Astrocyte (in vitro differentiated cells and primary cell): ENCODE results near the gene PDZD2. TPM values are rescaled to one million over a fixed set of nuclear protein-coding genes. Genes with fewer than 3 reads are reported as not detected.

Source experiments
- DNase-seq: peaks from one replicate; pipeline ENCODE4 v3.0.0-alpha.2; 2010; ENCODE audit warnings: low read depth
- FAIRE-seq: peaks from 2 replicates; lab custom pipeline; 2011; peaks lifted over from hg19 to GRCh38; lab: Jason Lieb, UNC
- H2AFZ ChIP-seq: 2 replicates; pipeline ENCODE4 v1.6.0; 2012; ENCODE audit warnings: low read depth, low read length, inconsistent platforms
- H3K27ac ChIP-seq: 2 replicates; pipeline ENCODE4 v1.5.1; 2011; ENCODE audit warnings: low read depth, low read length, inconsistent platforms
- H3K27me3 ChIP-seq: 2 replicates; pipeline ENCODE4 v1.6.0; 2011; ENCODE audit warnings: low read length, inconsistent platforms; ENCODE audit not compliant: insufficient read depth
- H3K36me3 ChIP-seq: 2 replicates; pipeline ENCODE4 v1.5.1; 2011; ENCODE audit warnings: low read length, inconsistent platforms; ENCODE audit not compliant: insufficient read depth
- H3K4me1 ChIP-seq: 2 replicates; pipeline ENCODE4 v1.5.1; 2011; ENCODE audit warnings: low read length, inconsistent platforms; ENCODE audit not compliant: insufficient read depth
- H3K4me2 ChIP-seq: 2 replicates; pipeline ENCODE4 v1.6.0; 2012; ENCODE audit warnings: low read length, inconsistent platforms
- H3K4me3 ChIP-seq: 2 replicates; pipeline ENCODE4 v1.5.1; 2011; ENCODE audit warnings: low read depth, mild to moderate bottlenecking, low read length, inconsistent platforms; ENCODE audit not compliant: insufficient read depth
- H3K79me2 ChIP-seq: 2 replicates; pipeline ENCODE4 v1.6.0; 2012; ENCODE audit warnings: mild to moderate bottlenecking, low read length, inconsistent platforms; ENCODE audit not compliant: insufficient read depth
- H3K9ac ChIP-seq: 2 replicates; pipeline ENCODE4 v1.6.0; 2012; ENCODE audit warnings: mild to moderate bottlenecking, low read length, inconsistent platforms
- H3K9me3 ChIP-seq: 2 replicates; pipeline ENCODE4 v1.5.1; 2012; ENCODE audit warnings: low read depth, mild to moderate bottlenecking, low read length, inconsistent platforms; ENCODE audit not compliant: insufficient read depth
- H4K20me1 ChIP-seq: 2 replicates; pipeline ENCODE4 v1.6.0; 2012; ENCODE audit warnings: low read length, inconsistent platforms; ENCODE audit not compliant: insufficient read depth
- H3K27ac Mint-ChIP-seq: one replicate; pipeline ENCODE4 v1.8.0; 2021; ENCODE audit warnings: mild to moderate bottlenecking, mixed read lengths; ENCODE audit not compliant: unreplicated experiment
- H3K27me3 Mint-ChIP-seq: one replicate; pipeline ENCODE4 v1.8.0; 2021; ENCODE audit warnings: low read depth, mixed read lengths; ENCODE audit not compliant: unreplicated experiment
- H3K36me3 Mint-ChIP-seq: one replicate; pipeline ENCODE4 v1.8.0; 2021; ENCODE audit warnings: low read depth, mixed read lengths; ENCODE audit not compliant: unreplicated experiment
- H3K4me1 Mint-ChIP-seq: one replicate; pipeline ENCODE4 v1.8.0; 2021; ENCODE audit warnings: low read depth, mixed read lengths; ENCODE audit not compliant: unreplicated experiment
- H3K4me3 Mint-ChIP-seq: one replicate; pipeline ENCODE4 v1.8.0; 2021; ENCODE audit warnings: mild to moderate bottlenecking, moderate library complexity, mixed read lengths; ENCODE audit not compliant: unreplicated experiment
- H3K9me3 Mint-ChIP-seq: one replicate; pipeline ENCODE4 v1.8.0; 2021; ENCODE audit warnings: mild to moderate bottlenecking, mixed read lengths; ENCODE audit not compliant: unreplicated experiment
- EZH2 ChIP-seq: IDR thresholded peaks from 2 replicates; pipeline ENCODE4 v1.6.1; 2012; ENCODE audit warnings: mild to moderate bottlenecking, low read length, inconsistent platforms; ENCODE audit not compliant: insufficient read depth
- total RNA-seq: library from RNA; stranded (reverse); gene quantifications from 2 replicates; pipeline ENCODE4 v1.2.1, GENCODE V29; 2021
- TF ChIP-seq, protein P1 (sequence below): IDR thresholded peaks from 2 replicates; pipeline ENCODE4 v1.5.1; 2011; ENCODE audit warnings: low read depth, mild to moderate bottlenecking, inconsistent platforms, low read length, moderate library complexity; ENCODE audit not compliant: insufficient read depth

Gene PDZD2
- total RNA-seq, 1 donor from 2014 or later, result 10.3 TPM

- no peak overlapping the region for H3K4me3 Mint-ChIP-seq
- no peak for DNase-seq
- peaks cover 4% of the 10 kb centered on the region for H3K27me3 Mint-ChIP-seq
- Histone ChIP-seq H2AFZ (no peak overlapping the region), H3K4me2 (no peak overlapping the region), H3K4me3 (no peak overlapping the region), H3K27me3 (no peaks in the 10 kb centered on the region), H4K20me1 (no peaks in the 10 kb centered on the region), H3K27ac (no peak overlapping the region), H3K79me2 (no peaks in the 10 kb centered on the region), H3K4me1 (no peaks in the 10 kb centered on the region), H3K9me3 (no peaks in the 10 kb centered on the region), H3K36me3 (no peaks in the 10 kb centered on the region), H3K9ac (no peak overlapping the region)
- no peaks in the 10 kb centered on the region for H3K36me3 Mint-ChIP-seq
- peaks cover 7% of the 10 kb centered on the region for H3K4me1 Mint-ChIP-seq
- H3K9me3 Mint-ChIP-seq, result no peaks in the 10 kb centered on the region
- FAIRE-seq, result no peak
- TF ChIP-seq, protein P1, sequence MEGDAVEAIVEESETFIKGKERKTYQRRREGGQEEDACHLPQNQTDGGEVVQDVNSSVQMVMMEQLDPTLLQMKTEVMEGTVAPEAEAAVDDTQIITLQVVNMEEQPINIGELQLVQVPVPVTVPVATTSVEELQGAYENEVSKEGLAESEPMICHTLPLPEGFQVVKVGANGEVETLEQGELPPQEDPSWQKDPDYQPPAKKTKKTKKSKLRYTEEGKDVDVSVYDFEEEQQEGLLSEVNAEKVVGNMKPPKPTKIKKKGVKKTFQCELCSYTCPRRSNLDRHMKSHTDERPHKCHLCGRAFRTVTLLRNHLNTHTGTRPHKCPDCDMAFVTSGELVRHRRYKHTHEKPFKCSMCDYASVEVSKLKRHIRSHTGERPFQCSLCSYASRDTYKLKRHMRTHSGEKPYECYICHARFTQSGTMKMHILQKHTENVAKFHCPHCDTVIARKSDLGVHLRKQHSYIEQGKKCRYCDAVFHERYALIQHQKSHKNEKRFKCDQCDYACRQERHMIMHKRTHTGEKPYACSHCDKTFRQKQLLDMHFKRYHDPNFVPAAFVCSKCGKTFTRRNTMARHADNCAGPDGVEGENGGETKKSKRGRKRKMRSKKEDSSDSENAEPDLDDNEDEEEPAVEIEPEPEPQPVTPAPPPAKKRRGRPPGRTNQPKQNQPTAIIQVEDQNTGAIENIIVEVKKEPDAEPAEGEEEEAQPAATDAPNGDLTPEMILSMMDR, result no peak
- TF ChIP-seq EZH2, result no peak
- H3K27ac Mint-ChIP-seq, result no peak overlapping the region
These were observed 27.9 kb upstream of the PDZD2 start for GRCh38 chr5:31611002-31611401.

DNA sequence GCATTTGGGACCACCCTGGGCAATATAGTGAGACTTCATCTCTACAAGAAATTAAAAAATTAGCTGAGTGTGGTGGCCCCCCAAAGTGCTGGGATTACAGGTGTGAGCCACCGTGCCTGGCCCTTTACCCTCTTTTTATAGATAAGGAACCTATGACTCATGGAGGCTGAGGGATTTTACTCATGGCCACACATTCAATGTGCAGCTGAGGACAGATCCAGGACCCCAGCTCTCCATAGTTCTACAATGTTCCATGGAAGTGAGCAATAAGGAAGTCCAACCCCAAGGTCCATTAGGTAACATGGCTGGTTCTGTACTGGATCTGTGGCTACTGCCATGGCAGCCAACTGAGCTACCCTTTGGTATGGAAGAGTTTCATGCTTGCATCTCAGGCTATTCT is 25.3 kb upstream of the PDZD2 start:
- H3K9me3 ChIP-seq, result no peaks in the 10 kb centered on the region
- no peak overlapping the region for H3K4me3 ChIP-seq
- no peak for TF ChIP-seq EZH2
- TF ChIP-seq, protein P1, result no peak
- Mint-ChIP-seq H3K27me3 (peaks cover 5% of the 10 kb centered on the region), H3K9me3 (peaks cover 8% of the 10 kb centered on the region), H3K27ac (no peak overlapping the region), H3K4me3 (no peak overlapping the region), H3K4me1 (peaks cover 8% of the 10 kb centered on the region), H3K36me3 (no peaks in the 10 kb centered on the region)
- DNase-seq (no peak), FAIRE-seq (no peak)
- no peaks in the 10 kb centered on the region for H4K20me1 ChIP-seq
- H3K9ac ChIP-seq, result no peak overlapping the region
- no peak overlapping the region for H3K27ac ChIP-seq
- H3K79me2 ChIP-seq, result no peaks in the 10 kb centered on the region
- no peak overlapping the region for H2AFZ ChIP-seq
- no peak overlapping the region for H3K4me2 ChIP-seq
- no peaks in the 10 kb centered on the region for H3K36me3 ChIP-seq
- H3K27me3 ChIP-seq, result peaks cover 3% of the 10 kb centered on the region
- no peaks in the 10 kb centered on the region for H3K4me1 ChIP-seq

- Mint-ChIP-seq H3K9me3 (peaks cover 8% of the 10 kb centered on the region), H3K4me1 (peaks cover 9% of the 10 kb centered on the region), H3K36me3 (no peaks in the 10 kb centered on the region), H3K27ac (no peak overlapping the region), H3K27me3 (peaks cover 5% of the 10 kb centered on the region), H3K4me3 (no peak overlapping the region)
- Histone ChIP-seq H3K27me3 (peaks cover 3% of the 10 kb centered on the region), H3K36me3 (no peaks in the 10 kb centered on the region), H4K20me1 (no peaks in the 10 kb centered on the region), H3K4me3 (no peak overlapping the region), H3K9me3 (no peaks in the 10 kb centered on the region), H3K79me2 (no peaks in the 10 kb centered on the region), H3K4me2 (no peak overlapping the region), H2AFZ (no peak overlapping the region), H3K4me1 (no peaks in the 10 kb centered on the region), H3K9ac (no peak overlapping the region), H3K27ac (no peak overlapping the region)
- DNase-seq (peak; percentile 19), FAIRE-seq (no peak)
- TF ChIP-seq, protein P1, result no peak
- no peak for TF ChIP-seq EZH2
These were observed 24.5 kb upstream of the PDZD2 start for GRCh38 chr5:31614151-31615020.
